Astrocyte (in vitro differentiated cells and primary cell): ENCODE measurements around the gene RGS2. TPM values are rescaled to one million over a fixed set of nuclear protein-coding genes. Genes with fewer than 3 reads are reported as not detected.

Experiments used
- DNase-seq: peaks from one replicate; pipeline ENCODE4 v3.0.0-alpha.2; 2010; ENCODE audit warnings: low read depth
- FAIRE-seq: peaks from 2 replicates; lab custom pipeline; 2011; peaks lifted over from hg19 to GRCh38; lab: Jason Lieb, UNC
- H2AFZ ChIP-seq: 2 replicates; pipeline ENCODE4 v1.6.0; 2012; ENCODE audit warnings: low read depth, low read length, inconsistent platforms
- H3K27ac ChIP-seq: 2 replicates; pipeline ENCODE4 v1.5.1; 2011; ENCODE audit warnings: low read depth, low read length, inconsistent platforms
- H3K27me3 ChIP-seq: 2 replicates; pipeline ENCODE4 v1.6.0; 2011; ENCODE audit warnings: low read length, inconsistent platforms; ENCODE audit not compliant: insufficient read depth
- H3K36me3 ChIP-seq: 2 replicates; pipeline ENCODE4 v1.5.1; 2011; ENCODE audit warnings: low read length, inconsistent platforms; ENCODE audit not compliant: insufficient read depth
- H3K4me1 ChIP-seq: 2 replicates; pipeline ENCODE4 v1.5.1; 2011; ENCODE audit warnings: low read length, inconsistent platforms; ENCODE audit not compliant: insufficient read depth
- H3K4me2 ChIP-seq: 2 replicates; pipeline ENCODE4 v1.6.0; 2012; ENCODE audit warnings: low read length, inconsistent platforms
- H3K4me3 ChIP-seq: 2 replicates; pipeline ENCODE4 v1.5.1; 2011; ENCODE audit warnings: low read depth, mild to moderate bottlenecking, low read length, inconsistent platforms; ENCODE audit not compliant: insufficient read depth
- H3K79me2 ChIP-seq: 2 replicates; pipeline ENCODE4 v1.6.0; 2012; ENCODE audit warnings: mild to moderate bottlenecking, low read length, inconsistent platforms; ENCODE audit not compliant: insufficient read depth
- H3K9ac ChIP-seq: 2 replicates; pipeline ENCODE4 v1.6.0; 2012; ENCODE audit warnings: mild to moderate bottlenecking, low read length, inconsistent platforms
- H3K9me3 ChIP-seq: 2 replicates; pipeline ENCODE4 v1.5.1; 2012; ENCODE audit warnings: low read depth, mild to moderate bottlenecking, low read length, inconsistent platforms; ENCODE audit not compliant: insufficient read depth
- H4K20me1 ChIP-seq: 2 replicates; pipeline ENCODE4 v1.6.0; 2012; ENCODE audit warnings: low read length, inconsistent platforms; ENCODE audit not compliant: insufficient read depth
- H3K27ac Mint-ChIP-seq: one replicate; pipeline ENCODE4 v1.8.0; 2021; ENCODE audit warnings: mild to moderate bottlenecking, mixed read lengths; ENCODE audit not compliant: unreplicated experiment
- H3K27me3 Mint-ChIP-seq: one replicate; pipeline ENCODE4 v1.8.0; 2021; ENCODE audit warnings: low read depth, mixed read lengths; ENCODE audit not compliant: unreplicated experiment
- H3K36me3 Mint-ChIP-seq: one replicate; pipeline ENCODE4 v1.8.0; 2021; ENCODE audit warnings: low read depth, mixed read lengths; ENCODE audit not compliant: unreplicated experiment
- H3K4me1 Mint-ChIP-seq: one replicate; pipeline ENCODE4 v1.8.0; 2021; ENCODE audit warnings: low read depth, mixed read lengths; ENCODE audit not compliant: unreplicated experiment
- H3K4me3 Mint-ChIP-seq: one replicate; pipeline ENCODE4 v1.8.0; 2021; ENCODE audit warnings: mild to moderate bottlenecking, moderate library complexity, mixed read lengths; ENCODE audit not compliant: unreplicated experiment
- H3K9me3 Mint-ChIP-seq: one replicate; pipeline ENCODE4 v1.8.0; 2021; ENCODE audit warnings: mild to moderate bottlenecking, mixed read lengths; ENCODE audit not compliant: unreplicated experiment
- EZH2 ChIP-seq: IDR thresholded peaks from 2 replicates; pipeline ENCODE4 v1.6.1; 2012; ENCODE audit warnings: mild to moderate bottlenecking, low read length, inconsistent platforms; ENCODE audit not compliant: insufficient read depth
- total RNA-seq: library from RNA; stranded (reverse); gene quantifications from 2 replicates; pipeline ENCODE4 v1.2.1, GENCODE V29; 2021
- TF ChIP-seq, protein P1 (sequence below): IDR thresholded peaks from 2 replicates; pipeline ENCODE4 v1.5.1; 2011; ENCODE audit warnings: low read depth, mild to moderate bottlenecking, inconsistent platforms, low read length, moderate library complexity; ENCODE audit not compliant: insufficient read depth

RGS2 gene
- total RNA-seq, 1 donor from 2014 or later: 10.5 TPM

DNA sequence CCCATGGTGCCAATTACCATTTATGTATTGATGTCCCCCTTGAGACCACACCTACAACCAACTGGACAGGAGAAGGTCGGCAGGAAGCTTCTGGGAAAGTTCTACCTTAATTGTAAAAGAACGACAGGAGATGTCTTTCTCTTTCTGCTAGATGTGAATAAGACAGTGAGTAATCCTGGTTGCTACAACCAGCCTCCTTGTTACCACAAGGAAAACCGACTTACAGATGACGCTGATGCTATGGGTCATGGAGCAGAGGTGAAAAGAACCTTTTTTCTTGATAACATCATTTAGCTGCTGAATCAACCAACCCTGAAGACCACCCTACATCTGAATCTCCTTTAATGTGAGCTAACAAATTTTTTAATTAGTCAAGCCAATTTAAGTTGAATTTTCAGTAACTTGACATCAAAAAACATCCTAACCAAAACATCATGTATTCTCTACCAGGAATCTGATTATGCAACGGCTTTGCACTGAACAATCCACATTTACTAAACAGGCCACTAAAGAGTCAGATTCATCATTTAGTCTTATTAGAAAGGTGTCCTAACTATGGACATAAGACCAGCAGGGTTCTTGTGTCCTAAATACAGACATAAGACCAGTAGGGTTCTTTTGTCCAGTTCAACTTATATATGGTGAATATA lies 23.0 kb downstream of the RGS2 start:
- no peaks in the 10 kb centered on the region for H3K36me3 ChIP-seq
- H3K4me3 ChIP-seq: no peak overlapping the region
- H3K4me1 Mint-ChIP-seq: peaks cover 6% of the 10 kb centered on the region
- H3K36me3 Mint-ChIP-seq: no peaks in the 10 kb centered on the region
- no peak overlapping the region for H3K9ac ChIP-seq
- peaks cover 16% of the 10 kb centered on the region for H3K4me1 ChIP-seq
- peak overlapping the region; percentile 65 for H3K27ac ChIP-seq
- FAIRE-seq (no peak), DNase-seq (peak; percentile 79)
- no peak for TF ChIP-seq EZH2
- TF ChIP-seq, protein P1, sequence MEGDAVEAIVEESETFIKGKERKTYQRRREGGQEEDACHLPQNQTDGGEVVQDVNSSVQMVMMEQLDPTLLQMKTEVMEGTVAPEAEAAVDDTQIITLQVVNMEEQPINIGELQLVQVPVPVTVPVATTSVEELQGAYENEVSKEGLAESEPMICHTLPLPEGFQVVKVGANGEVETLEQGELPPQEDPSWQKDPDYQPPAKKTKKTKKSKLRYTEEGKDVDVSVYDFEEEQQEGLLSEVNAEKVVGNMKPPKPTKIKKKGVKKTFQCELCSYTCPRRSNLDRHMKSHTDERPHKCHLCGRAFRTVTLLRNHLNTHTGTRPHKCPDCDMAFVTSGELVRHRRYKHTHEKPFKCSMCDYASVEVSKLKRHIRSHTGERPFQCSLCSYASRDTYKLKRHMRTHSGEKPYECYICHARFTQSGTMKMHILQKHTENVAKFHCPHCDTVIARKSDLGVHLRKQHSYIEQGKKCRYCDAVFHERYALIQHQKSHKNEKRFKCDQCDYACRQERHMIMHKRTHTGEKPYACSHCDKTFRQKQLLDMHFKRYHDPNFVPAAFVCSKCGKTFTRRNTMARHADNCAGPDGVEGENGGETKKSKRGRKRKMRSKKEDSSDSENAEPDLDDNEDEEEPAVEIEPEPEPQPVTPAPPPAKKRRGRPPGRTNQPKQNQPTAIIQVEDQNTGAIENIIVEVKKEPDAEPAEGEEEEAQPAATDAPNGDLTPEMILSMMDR: no peak
- no peaks in the 10 kb centered on the region for H4K20me1 ChIP-seq
- no peaks in the 10 kb centered on the region for H3K79me2 ChIP-seq
- no peaks in the 10 kb centered on the region for H3K27me3 ChIP-seq
- H3K4me3 Mint-ChIP-seq: no peak overlapping the region
- no peaks in the 10 kb centered on the region for H3K27me3 Mint-ChIP-seq
- H2AFZ ChIP-seq: no peak overlapping the region
- H3K9me3 ChIP-seq: no peaks in the 10 kb centered on the region
- no peaks in the 10 kb centered on the region for H3K9me3 Mint-ChIP-seq
- peak overlapping the region; percentile 48 for H3K4me2 ChIP-seq
- H3K27ac Mint-ChIP-seq: no peak overlapping the region

DNA sequence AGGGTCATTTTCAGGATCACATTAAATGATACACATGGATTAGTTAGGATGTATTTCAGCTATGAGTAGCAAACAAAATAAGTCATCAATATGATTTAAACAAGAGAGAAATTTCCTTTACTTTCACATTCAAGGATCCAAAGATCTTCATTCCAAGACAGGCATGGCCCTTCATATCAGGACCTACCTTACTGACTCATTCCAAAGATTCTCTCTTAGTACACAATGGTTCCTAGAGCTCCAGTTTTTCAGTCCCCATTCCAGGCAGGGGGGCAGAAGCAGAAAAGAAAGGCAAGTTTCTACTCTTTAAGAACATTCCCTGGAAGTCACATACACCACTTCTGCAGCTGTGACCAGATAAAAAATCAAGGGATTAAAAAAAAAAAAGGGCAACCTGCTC lies 23.7 kb downstream of the RGS2 start:
- FAIRE-seq (no peak), DNase-seq (no peak)
- H3K9me3 Mint-ChIP-seq: no peaks in the 10 kb centered on the region
- Histone ChIP-seq H3K4me2 (no peak overlapping the region), H3K9me3 (no peaks in the 10 kb centered on the region), H3K4me1 (peaks cover 10% of the 10 kb centered on the region), H4K20me1 (no peaks in the 10 kb centered on the region), H3K27ac (no peak overlapping the region), H3K4me3 (no peak overlapping the region), H3K36me3 (no peaks in the 10 kb centered on the region), H2AFZ (no peak overlapping the region), H3K79me2 (no peaks in the 10 kb centered on the region), H3K27me3 (no peaks in the 10 kb centered on the region), H3K9ac (no peak overlapping the region)
- H3K36me3 Mint-ChIP-seq: no peaks in the 10 kb centered on the region
- H3K27ac Mint-ChIP-seq: no peak overlapping the region
- no peak overlapping the region for H3K4me3 Mint-ChIP-seq
- no peaks in the 10 kb centered on the region for H3K27me3 Mint-ChIP-seq
- no peak for TF ChIP-seq EZH2
- TF ChIP-seq, protein P1: no peak
- peaks cover 5% of the 10 kb centered on the region for H3K4me1 Mint-ChIP-seq

DNA sequence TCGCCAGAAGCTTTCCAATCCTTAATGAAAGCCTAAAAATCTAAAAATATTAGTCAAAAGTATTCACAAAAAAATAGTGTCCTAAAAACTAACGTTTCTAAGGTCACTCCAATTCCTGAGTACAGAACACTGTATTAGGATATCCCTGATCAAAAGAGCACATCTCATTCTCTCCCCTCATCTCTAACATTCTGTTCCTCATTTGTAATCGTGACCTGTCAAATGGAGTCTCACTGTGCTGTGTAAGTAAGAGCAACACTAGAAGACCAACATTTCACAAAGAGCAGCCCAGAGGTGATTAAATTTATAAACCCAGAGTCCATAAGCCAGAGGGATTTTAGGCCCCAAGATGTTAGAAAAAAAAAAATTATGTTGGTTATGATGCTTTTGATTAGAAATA lies 26.3 kb downstream of the RGS2 start:
- no peak overlapping the region for H3K27ac Mint-ChIP-seq
- no peaks in the 10 kb centered on the region for H3K36me3 ChIP-seq
- peaks cover 5% of the 10 kb centered on the region for H3K4me1 Mint-ChIP-seq
- H2AFZ ChIP-seq: peak overlapping the region; percentile 28
- DNase-seq (no peak), FAIRE-seq (no peak)
- no peaks in the 10 kb centered on the region for H3K36me3 Mint-ChIP-seq
- no peak overlapping the region for H3K4me3 ChIP-seq
- no peak overlapping the region for H3K27ac ChIP-seq
- no peaks in the 10 kb centered on the region for H3K27me3 Mint-ChIP-seq
- H3K4me1 ChIP-seq: peaks cover 10% of the 10 kb centered on the region
- no peaks in the 10 kb centered on the region for H3K79me2 ChIP-seq
- no peak overlapping the region for H3K4me2 ChIP-seq
- H3K9me3 ChIP-seq: no peaks in the 10 kb centered on the region
- no peak overlapping the region for H3K4me3 Mint-ChIP-seq
- TF ChIP-seq, protein P1: no peak
- no peak for TF ChIP-seq EZH2
- no peaks in the 10 kb centered on the region for H3K27me3 ChIP-seq
- H4K20me1 ChIP-seq: no peaks in the 10 kb centered on the region
- no peak overlapping the region for H3K9ac ChIP-seq
- H3K9me3 Mint-ChIP-seq: no peaks in the 10 kb centered on the region
